ENCODE measurements around the gene DDX24. TPM values are rescaled to one million over a fixed set of nuclear protein-coding genes. Genes with fewer than 3 reads are reported as not detected.

DDX24 gene, protein sequence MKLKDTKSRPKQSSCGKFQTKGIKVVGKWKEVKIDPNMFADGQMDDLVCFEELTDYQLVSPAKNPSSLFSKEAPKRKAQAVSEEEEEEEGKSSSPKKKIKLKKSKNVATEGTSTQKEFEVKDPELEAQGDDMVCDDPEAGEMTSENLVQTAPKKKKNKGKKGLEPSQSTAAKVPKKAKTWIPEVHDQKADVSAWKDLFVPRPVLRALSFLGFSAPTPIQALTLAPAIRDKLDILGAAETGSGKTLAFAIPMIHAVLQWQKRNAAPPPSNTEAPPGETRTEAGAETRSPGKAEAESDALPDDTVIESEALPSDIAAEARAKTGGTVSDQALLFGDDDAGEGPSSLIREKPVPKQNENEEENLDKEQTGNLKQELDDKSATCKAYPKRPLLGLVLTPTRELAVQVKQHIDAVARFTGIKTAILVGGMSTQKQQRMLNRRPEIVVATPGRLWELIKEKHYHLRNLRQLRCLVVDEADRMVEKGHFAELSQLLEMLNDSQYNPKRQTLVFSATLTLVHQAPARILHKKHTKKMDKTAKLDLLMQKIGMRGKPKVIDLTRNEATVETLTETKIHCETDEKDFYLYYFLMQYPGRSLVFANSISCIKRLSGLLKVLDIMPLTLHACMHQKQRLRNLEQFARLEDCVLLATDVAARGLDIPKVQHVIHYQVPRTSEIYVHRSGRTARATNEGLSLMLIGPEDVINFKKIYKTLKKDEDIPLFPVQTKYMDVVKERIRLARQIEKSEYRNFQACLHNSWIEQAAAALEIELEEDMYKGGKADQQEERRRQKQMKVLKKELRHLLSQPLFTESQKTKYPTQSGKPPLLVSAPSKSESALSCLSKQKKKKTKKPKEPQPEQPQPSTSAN
- total RNA-seq = 191 TPM
- long read RNA-seq, full-length matches to known transcripts = 127 of 139 reads
- long read RNA-seq, partial matches to known transcripts = 10 of 139 reads
- long read RNA-seq, other reads (novel, unspliced or antisense) = 2 of 139 reads

DNA sequence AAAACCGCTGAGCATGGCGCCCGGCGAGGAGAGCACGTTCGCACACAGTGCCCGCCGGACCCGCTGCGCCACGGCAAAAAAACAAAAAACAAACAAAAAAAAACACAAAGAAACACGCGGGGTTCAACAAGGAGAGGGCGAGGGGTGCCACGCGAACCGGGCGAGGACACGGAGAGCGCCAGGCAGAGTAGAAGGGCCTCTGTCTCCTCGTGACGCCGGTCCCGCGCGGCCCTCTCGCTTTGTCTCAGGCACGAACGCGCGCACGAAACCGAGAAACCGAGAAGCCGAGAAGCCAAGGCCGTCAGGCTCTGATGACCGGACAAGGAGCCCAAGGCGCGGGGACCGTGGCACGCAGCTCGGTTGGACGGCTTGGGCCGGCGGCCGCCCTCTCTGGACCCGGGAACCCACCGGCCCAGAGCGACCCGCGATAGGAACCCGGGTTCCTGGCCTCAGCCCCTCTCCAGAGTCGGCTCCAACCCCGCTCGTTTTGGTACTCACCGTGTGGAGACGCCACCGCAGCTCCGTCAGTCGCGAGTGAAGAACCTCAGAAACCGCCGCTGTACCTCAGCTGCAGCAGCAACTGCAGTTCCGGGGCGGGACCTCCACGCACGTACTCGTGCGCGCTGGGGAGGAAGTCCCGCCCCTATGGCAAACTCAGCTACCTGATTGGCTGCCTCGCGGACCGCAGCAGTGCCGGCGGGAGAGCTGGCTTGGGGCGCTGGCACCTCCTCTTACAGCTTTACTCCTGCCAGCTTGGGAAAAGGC, at the start of gene DDX24, which contains the start of gene IFI27L1:
Gene DDX24 (minus strand): TSS at position 582 of the 765 bp plus-strand sequence. CDS start 1,460 bp downstream, outside the sequence.
Gene IFI27L1 (plus strand): TSS at position 690 of the 765 bp plus-strand sequence. CDS start 15,628 bp downstream, outside the sequence.
- H3K4me1 ChIP-seq = peaks cover 48% of the 10 kb centered on the region
- peak within 1 kb of the TSS; percentile 97 for H3K27ac ChIP-seq
- peak within 1 kb of the TSS; percentile 84 for H3K4me3 ChIP-seq
- peak; percentile 98 for DNase-seq
- H3K9me3 ChIP-seq = peaks cover under 1% of the 10 kb centered on the region
- peak; percentile 100 for ATAC-seq
- no peaks in the 10 kb centered on the region for H3K27me3 ChIP-seq
- TF ChIP-seq, protein P1, sequence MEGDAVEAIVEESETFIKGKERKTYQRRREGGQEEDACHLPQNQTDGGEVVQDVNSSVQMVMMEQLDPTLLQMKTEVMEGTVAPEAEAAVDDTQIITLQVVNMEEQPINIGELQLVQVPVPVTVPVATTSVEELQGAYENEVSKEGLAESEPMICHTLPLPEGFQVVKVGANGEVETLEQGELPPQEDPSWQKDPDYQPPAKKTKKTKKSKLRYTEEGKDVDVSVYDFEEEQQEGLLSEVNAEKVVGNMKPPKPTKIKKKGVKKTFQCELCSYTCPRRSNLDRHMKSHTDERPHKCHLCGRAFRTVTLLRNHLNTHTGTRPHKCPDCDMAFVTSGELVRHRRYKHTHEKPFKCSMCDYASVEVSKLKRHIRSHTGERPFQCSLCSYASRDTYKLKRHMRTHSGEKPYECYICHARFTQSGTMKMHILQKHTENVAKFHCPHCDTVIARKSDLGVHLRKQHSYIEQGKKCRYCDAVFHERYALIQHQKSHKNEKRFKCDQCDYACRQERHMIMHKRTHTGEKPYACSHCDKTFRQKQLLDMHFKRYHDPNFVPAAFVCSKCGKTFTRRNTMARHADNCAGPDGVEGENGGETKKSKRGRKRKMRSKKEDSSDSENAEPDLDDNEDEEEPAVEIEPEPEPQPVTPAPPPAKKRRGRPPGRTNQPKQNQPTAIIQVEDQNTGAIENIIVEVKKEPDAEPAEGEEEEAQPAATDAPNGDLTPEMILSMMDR (IDR thresholded peaks at IDR 0.05) = no peak
- intact Hi-C loops (cut with DNase I) = no loop called here
- H3K36me3 ChIP-seq = peaks cover 30% of the 10 kb centered on the region

- intact Hi-C loops (cut with DNase I) = no loop called here
- Histone ChIP-seq H3K36me3 (no peaks in the 10 kb centered on the region), H3K27ac (peak overlapping the region; percentile 68), H3K4me1 (peaks cover 8% of the 10 kb centered on the region), H3K27me3 (no peaks in the 10 kb centered on the region), H3K9me3 (no peaks in the 10 kb centered on the region), H3K4me3 (peak overlapping the region; percentile 56)
- DNase-seq = no peak
- ATAC-seq = peak; percentile 50
- TF ChIP-seq, protein P1 (IDR thresholded peaks at IDR 0.05) = no peak
These were observed 48.9 kb upstream of the DDX24 start for GRCh38 chr14:94129758-94130414.

GRCh38 chr14:94129111-94129757, 48.2 kb upstream of the DDX24 start, which contains the start of gene IFI27L2:
IFI27L2 (minus strand) TSS chr14:94129604; CDS start chr14:94129564, 40 bp downstream.
- Histone ChIP-seq H3K4me1 (peaks cover 8% of the 10 kb centered on the region), H3K36me3 (no peaks in the 10 kb centered on the region), H3K27ac (peak within 1 kb of the TSS; percentile 68), H3K9me3 (no peaks in the 10 kb centered on the region), H3K4me3 (peak within 1 kb of the TSS; percentile 56), H3K27me3 (no peaks in the 10 kb centered on the region)
- DNase-seq (peak; percentile 83), ATAC-seq (peak; percentile 93)
- intact Hi-C loops (cut with DNase I) = no loop called here
- TF ChIP-seq, protein P1 (IDR thresholded peaks at IDR 0.05) = peak; percentile 54

DNA sequence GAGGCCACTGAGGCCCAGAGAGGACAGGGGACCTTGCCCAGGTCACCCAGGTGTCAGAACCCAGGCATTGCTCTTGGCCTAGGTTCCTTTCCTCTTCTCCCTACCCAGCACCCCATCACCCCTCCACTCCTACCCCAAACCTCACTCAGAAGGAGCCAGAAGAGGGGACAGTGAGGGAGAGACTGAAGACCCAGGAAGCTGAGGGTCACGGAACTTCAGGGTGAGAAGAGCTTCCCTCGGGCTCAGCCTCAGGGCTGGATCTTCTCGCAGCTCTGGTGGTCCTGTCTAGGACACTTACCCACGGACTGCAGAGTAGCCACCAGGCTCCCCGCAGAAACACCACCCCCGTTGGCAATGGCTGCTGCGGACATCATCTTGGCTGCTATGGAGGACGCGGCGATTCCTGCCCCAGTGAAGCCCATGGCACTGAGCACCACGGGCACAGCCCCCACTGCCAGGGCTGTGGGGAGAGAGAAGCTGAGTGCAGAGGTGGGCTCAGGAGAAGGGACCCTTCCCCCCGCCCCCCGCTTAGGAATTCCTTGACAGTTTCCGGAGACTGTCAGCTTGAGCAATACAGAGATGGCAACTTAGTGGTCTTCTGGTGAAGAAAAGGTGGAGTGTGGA, 47.3 kb upstream of the DDX24 start:
- H3K27me3 ChIP-seq = no peaks in the 10 kb centered on the region
- peak overlapping the region; percentile 68 for H3K27ac ChIP-seq
- ATAC-seq = no peak
- TF ChIP-seq, protein P1 (IDR thresholded peaks at IDR 0.05) = no peak
- H3K36me3 ChIP-seq = no peaks in the 10 kb centered on the region
- intact Hi-C loops (cut with DNase I) = no loop called here
- peaks cover 8% of the 10 kb centered on the region for H3K4me1 ChIP-seq
- no peaks in the 10 kb centered on the region for H3K9me3 ChIP-seq
- H3K4me3 ChIP-seq = no peak overlapping the region
- DNase-seq = no peak

Measured in upper lobe of right lung (tissue), 1 donor.